ENCODE results near the gene CYFIP1. TPM values are rescaled to one million over a fixed set of nuclear protein-coding genes. Genes with fewer than 3 reads are reported as not detected.

The CYFIP1 gene
- total and polyA plus RNA-seq, 9 of the 15 experiments (the other 6 are each of a cell fraction or from before 2014, with no cell fraction given), result 3.8 to 59.8 (median 28.3) TPM

DNA sequence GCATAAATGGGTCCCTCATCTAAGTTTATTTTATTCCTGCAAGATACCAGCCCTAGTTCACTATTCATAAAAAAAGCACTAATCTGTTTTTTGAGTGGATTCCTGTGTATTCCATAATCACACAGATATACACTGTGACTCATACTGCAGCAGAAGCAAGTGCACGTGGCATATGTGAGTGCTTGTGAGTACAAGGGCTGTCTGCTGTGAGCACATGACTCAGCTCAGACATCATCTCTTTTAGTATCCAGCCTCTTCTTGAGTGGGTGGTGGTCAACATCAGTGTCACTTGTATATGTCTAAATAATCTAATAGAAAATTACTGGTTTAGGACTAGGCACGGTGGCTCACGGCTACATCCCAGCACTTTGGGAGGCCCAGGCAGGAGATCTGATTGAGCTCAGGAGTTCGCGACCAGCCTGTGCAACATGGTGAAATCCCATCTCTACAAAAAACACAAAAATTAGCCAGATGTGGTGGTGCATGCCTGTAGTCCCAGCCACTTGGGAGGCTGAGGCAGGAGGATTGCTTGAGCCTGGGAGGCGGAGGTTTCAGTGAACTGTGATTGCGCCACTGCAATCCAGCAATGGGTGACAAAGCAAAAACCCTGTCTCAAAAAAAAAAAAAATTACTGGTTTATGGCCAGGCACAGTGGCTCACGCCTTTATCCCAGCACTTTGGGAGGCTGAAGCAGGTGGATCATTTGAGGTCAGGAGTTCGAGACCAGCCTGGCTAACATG, 91.9 kb downstream of the CYFIP1 start (continued):
- TF ChIP-seq CREB3L1 (IDR thresholded peaks at IDR 0.05; ENCODE audit: borderline replicate concordance, low read depth), result 0 out of 2 replicates have a peak, but pooled peaks have one; percentile 35
- no peak for TF ChIP-seq NELFE (IDR thresholded peaks at IDR 0.05; ENCODE audit: insufficient read depth, insufficient read length)
- no peak for TF ChIP-seq SIN3B (IDR thresholded peaks at IDR 0.05; ENCODE audit: low read depth)
- TF ChIP-seq MAFK (IDR thresholded peaks at IDR 0.05; ENCODE audit: low read length), result no peak
- no peak for TF ChIP-seq SMAD2 (IDR thresholded peaks at IDR 0.05; ENCODE audit: low read depth, low read length)
- TF ChIP-seq BDP1 (IDR thresholded peaks at IDR 0.05; ENCODE audit: insufficient read depth, insufficient read length), result no peak
- TF ChIP-seq SIRT6 (IDR thresholded peaks at IDR 0.05; ENCODE audit: low read depth, low read length), result no peak
- no peak for TF ChIP-seq MED1 (CRISPR knock-in tag; IDR thresholded peaks at IDR 0.05; ENCODE audit: borderline replicate concordance)
- peak; percentile 71 to 83 for TF ChIP-seq MNT (conservative IDR thresholded peaks at IDR 0.05)
- no peak for TF ChIP-seq NR1H2 (CRISPR knock-in tag; IDR thresholded peaks at IDR 0.05)
- TF ChIP-seq SAP30 (IDR thresholded peaks at IDR 0.05; ENCODE audit: borderline replicate concordance, insufficient read depth, low read depth, low read length, poor library complexity, severe bottlenecking), result no peak
- no peak for TF ChIP-seq ZNF717 (CRISPR knock-in tag; IDR thresholded peaks at IDR 0.05)
- TF ChIP-seq MTF1 (CRISPR knock-in tag; IDR thresholded peaks at IDR 0.05; ENCODE audit: borderline replicate concordance), result no peak
- TF ChIP-seq PREB (CRISPR knock-in tag; IDR thresholded peaks at IDR 0.05), result no peak
- peak; percentile 90; the same call in 1 of the 2 replicates for TF ChIP-seq JUND (IDR thresholded peaks at IDR 0.05; ENCODE audit: borderline replicate concordance, low read depth, low read length)
- TF ChIP-seq JUND (tag; IDR thresholded peaks at IDR 0.05; ENCODE audit: borderline replicate concordance, low read depth, low read length), result peak; percentile 84; the same call in 2 of the 3 replicates
- TF ChIP-seq TAF15 (IDR thresholded peaks at IDR 0.05; ENCODE audit: low read depth, low read length), result no peak
- TF ChIP-seq TARDBP (IDR thresholded peaks at IDR 0.05), result no peak
- no peak for TF ChIP-seq KDM4B (IDR thresholded peaks at IDR 0.05; ENCODE audit: borderline replicate concordance in 2 of 2, low read depth in 1 of 2)
- no peak for TF ChIP-seq JUNB (CRISPR knock-in tag; conservative IDR thresholded peaks at IDR 0.05)
- no peak for TF ChIP-seq MTA1 (IDR thresholded peaks at IDR 0.05; ENCODE audit: borderline replicate concordance)
- no peak for TF ChIP-seq HMG20B (CRISPR knock-in tag; IDR thresholded peaks at IDR 0.05)

All from K562 (cell line).